OCI-LY7 (cell line): ENCODE data around the gene TBX20. TPM values are rescaled to one million over a fixed set of nuclear protein-coding genes. Genes with fewer than 3 reads are reported as not detected.

Experiments
- BruUV-seq: library from RNA; stranded (reverse); fragments of 400-500 nt; replicated peaks from 2 replicates; lab custom pipeline; 2021; lab: Mats Ljungman, UMichigan
- CTCF ChIA-PET: fragments of 300-600 bp; sonication (Branson Sonifier 250); formaldehyde crosslinking; loops from one replicate; lab custom pipeline; 2022; ENCODE audit warnings: antibody characterized with exemption; ENCODE audit not compliant: unreplicated experiment; lab: Charles Lee
- POLR2A ChIA-PET: fragments of 300-600 bp; sonication (Branson Sonifier 250); formaldehyde crosslinking; loops from one replicate; lab custom pipeline; 2022; ENCODE audit warnings: antibody characterized with exemption; lab: Charles Lee
- DNase-seq: peaks from one replicate; pipeline ENCODE4 v3.0.0-alpha.2; 2015; ENCODE audit warnings: low spot score
- H2AFZ ChIP-seq: fragments of 200-600 bp; sonication (generic), shearing (Covaris generic); 2 replicates; pipeline ENCODE4 v1.6.1; 2014; ENCODE audit warnings: mild to moderate bottlenecking, antibody characterized with exemption, low read length, moderate library complexity
- H3K27ac ChIP-seq: fragments of 200-600 bp; sonication (generic); 2 replicates; pipeline ENCODE4 v1.5.1; 2014; ENCODE audit warnings: mixed run types, low read depth, mild to moderate bottlenecking, moderate library complexity, low read length, inconsistent platforms; ENCODE audit not compliant: poor library complexity, severe bottlenecking
- H3K36me3 ChIP-seq: fragments of 200-600 bp; sonication (generic); 2 replicates; pipeline ENCODE4 v1.6.1; 2014; ENCODE audit warnings: mild to moderate bottlenecking, antibody characterized with exemption, low read length, moderate library complexity, mixed read lengths; ENCODE audit not compliant: insufficient read depth
- H3K4me1 ChIP-seq: fragments of 200-600 bp; sonication (generic); 2 replicates; pipeline ENCODE4 v1.5.1; 2014; ENCODE audit warnings: mild to moderate bottlenecking, low read length; ENCODE audit not compliant: insufficient read depth, poor library complexity, severe bottlenecking
- H3K4me2 ChIP-seq: fragments of 200-600 bp; sonication (generic); 2 replicates; pipeline ENCODE4 v1.6.1; 2014; ENCODE audit warnings: mild to moderate bottlenecking, low read length
- H3K4me3 ChIP-seq: fragments of 200-600 bp; sonication (generic); 2 replicates; pipeline ENCODE4 v1.5.1; 2014; ENCODE audit warnings: mild to moderate bottlenecking, low read depth, low read length; ENCODE audit not compliant: poor library complexity, severe bottlenecking
- H3K79me2 ChIP-seq: fragments of 200-600 bp; sonication (generic); 2 replicates; pipeline ENCODE4 v1.6.1; 2016; ENCODE audit warnings: low read depth, mild to moderate bottlenecking, low read length, moderate library complexity, mixed read lengths; ENCODE audit not compliant: insufficient read depth
- H3K9me2 ChIP-seq: fragments of 200-600 bp; sonication (generic); 2 replicates; pipeline ENCODE4 v1.6.1; 2016; ENCODE audit warnings: mild to moderate bottlenecking, low read length, mixed read lengths; ENCODE audit not compliant: insufficient read depth
- H3K9me3 ChIP-seq: fragments of 200-600 bp; sonication (generic); 2 replicates; pipeline ENCODE4 v1.6.1; 2014; ENCODE audit warnings: mild to moderate bottlenecking, mixed run types, low read length, mixed read lengths
- H4K20me1 ChIP-seq: fragments of 200-600 bp; sonication (generic); 2 replicates; pipeline ENCODE4 v1.6.1; 2014; ENCODE audit warnings: mild to moderate bottlenecking, antibody characterized with exemption, low read length, moderate library complexity, mixed read lengths; ENCODE audit not compliant: insufficient read depth
- EZH2phosphoT487 ChIP-seq: fragments of 200-600 bp; sonication (generic); IDR thresholded peaks from 2 replicates; pipeline ENCODE4 v1.6.1; 2018; ENCODE audit warnings: low read depth, borderline replicate concordance, mild to moderate bottlenecking, mixed run types, antibody characterized with exemption, low read length, moderate library complexity, mixed read lengths
- intact Hi-C: fragments of 100-400 bp; cut with micrococcal nuclease; formaldehyde crosslinking; loops from one replicate; pipeline ENCODE4 v1.10.0; 2022; ENCODE audit not compliant: unreplicated experiment
- total RNA-seq, 2 experiments: library from RNA; depleted of rRNA in 1 of 2; stranded (reverse); fragments of >200 nt in 1 of 2; shearing (Covaris generic) in 1 of 2; gene quantifications; 2 replicates each; pipeline ENCODE4 v1.2.3, GENCODE V29; 2014 to 2022
- TF ChIP-seq, protein P1 (sequence below): fragments of 200-600 bp; sonication (generic); conservative IDR thresholded peaks from 2 replicates; pipeline ENCODE4 v1.5.1; 2014; ENCODE audit warnings: mild to moderate bottlenecking, antibody characterized with exemption, low read length, moderate library complexity, mixed read lengths

TBX20 gene
- total RNA-seq, 2 experiments from 2014 or later: 2.6 to 6.0 TPM

DNA sequence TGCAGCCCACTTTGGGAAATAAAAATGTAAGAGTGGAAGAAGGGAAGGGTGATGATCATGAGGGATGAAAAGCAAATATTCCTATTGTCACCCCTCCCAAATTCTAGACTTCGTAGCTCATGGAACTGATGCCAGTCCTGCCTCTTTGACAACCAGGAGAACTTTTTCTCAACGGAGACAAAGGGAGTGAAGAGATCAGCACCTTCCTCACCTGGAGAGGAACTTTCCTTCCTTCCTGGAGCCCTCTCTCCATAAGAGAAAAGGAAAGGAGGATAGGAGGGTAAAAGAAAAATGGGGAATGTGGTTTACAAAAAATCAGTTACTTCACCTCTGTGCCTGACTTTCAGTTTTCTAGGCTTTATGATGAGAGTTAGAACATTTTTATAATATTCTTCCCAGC lies 3.4 kb downstream of the TBX20 start:
- Histone ChIP-seq H2AFZ (no peak overlapping the region), H3K79me2 (peaks cover 9% of the 10 kb centered on the region; the same call in 1 of the 2 replicates), H4K20me1 (no peaks in the 10 kb centered on the region), H3K4me2 (no peak overlapping the region), H3K9me3 (no peaks in the 10 kb centered on the region), H3K27ac (no peak overlapping the region), H3K4me3 (no peak overlapping the region), H3K9me2 (no peaks in the 10 kb centered on the region), H3K36me3 (no peaks in the 10 kb centered on the region), H3K4me1 (peaks cover 3% of the 10 kb centered on the region)
- intact Hi-C loops: loop anchor here (5.0 kb wide), 1 partner anchor 213 kb away; the partner anchor contains the start of gene DPY19L1
- no TSS peak for BruUV-seq
- ChIA-PET CTCF (no interaction called here), POLR2A (interaction anchor here (0.8 to 1.5 kb wide), 3 partner anchors 9 to 48 kb away, joined by 3 to 4 read pairs (median 3); no protein-coding TSS in a partner anchor)
- no peak for DNase-seq
- TF ChIP-seq, protein P1, sequence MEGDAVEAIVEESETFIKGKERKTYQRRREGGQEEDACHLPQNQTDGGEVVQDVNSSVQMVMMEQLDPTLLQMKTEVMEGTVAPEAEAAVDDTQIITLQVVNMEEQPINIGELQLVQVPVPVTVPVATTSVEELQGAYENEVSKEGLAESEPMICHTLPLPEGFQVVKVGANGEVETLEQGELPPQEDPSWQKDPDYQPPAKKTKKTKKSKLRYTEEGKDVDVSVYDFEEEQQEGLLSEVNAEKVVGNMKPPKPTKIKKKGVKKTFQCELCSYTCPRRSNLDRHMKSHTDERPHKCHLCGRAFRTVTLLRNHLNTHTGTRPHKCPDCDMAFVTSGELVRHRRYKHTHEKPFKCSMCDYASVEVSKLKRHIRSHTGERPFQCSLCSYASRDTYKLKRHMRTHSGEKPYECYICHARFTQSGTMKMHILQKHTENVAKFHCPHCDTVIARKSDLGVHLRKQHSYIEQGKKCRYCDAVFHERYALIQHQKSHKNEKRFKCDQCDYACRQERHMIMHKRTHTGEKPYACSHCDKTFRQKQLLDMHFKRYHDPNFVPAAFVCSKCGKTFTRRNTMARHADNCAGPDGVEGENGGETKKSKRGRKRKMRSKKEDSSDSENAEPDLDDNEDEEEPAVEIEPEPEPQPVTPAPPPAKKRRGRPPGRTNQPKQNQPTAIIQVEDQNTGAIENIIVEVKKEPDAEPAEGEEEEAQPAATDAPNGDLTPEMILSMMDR: no peak
- TF ChIP-seq EZH2phosphoT487: no peak

DNA sequence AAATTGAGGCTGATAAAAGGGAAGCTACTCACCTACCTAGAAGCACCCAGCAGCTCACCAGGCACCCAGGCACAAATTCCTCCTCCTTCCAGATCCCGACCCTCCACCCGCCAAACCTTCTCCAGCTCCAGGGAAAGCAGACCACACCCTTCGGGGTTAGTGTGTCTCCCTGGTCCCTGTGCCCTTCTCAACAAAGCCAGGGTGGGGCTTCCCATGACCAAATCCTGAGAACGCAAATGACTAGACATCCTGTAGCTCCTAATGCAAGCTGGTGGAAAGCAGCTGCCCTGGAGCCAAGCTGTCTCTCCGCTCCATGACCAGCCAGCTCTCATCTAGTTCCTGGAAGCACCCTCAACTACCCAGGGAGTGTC lies 4.4 kb downstream of the TBX20 start:
- Histone ChIP-seq H3K9me2 (no peaks in the 10 kb centered on the region), H2AFZ (no peak overlapping the region), H3K4me2 (no peak overlapping the region), H3K27ac (no peak overlapping the region), H4K20me1 (no peaks in the 10 kb centered on the region), H3K4me1 (peaks cover 3% of the 10 kb centered on the region), H3K4me3 (no peak overlapping the region), H3K9me3 (no peaks in the 10 kb centered on the region), H3K36me3 (no peaks in the 10 kb centered on the region), H3K79me2 (peaks cover 9% of the 10 kb centered on the region; the same call in 1 of the 2 replicates)
- DNase-seq: no peak
- ChIA-PET POLR2A (interaction anchor here (0.9 to 1.5 kb wide), 2 partner anchors 10 to 49 kb away, joined by 3 to 4 read pairs; no protein-coding TSS in a partner anchor), CTCF (interaction anchor here (0.6 to 1.2 kb wide), 3 partner anchors 19 to 374 kb away, joined by 3 read pairs; no protein-coding TSS in a partner anchor)
- no TSS peak for BruUV-seq
- intact Hi-C loops: no loop called here
- TF ChIP-seq, protein P1: no peak
- TF ChIP-seq EZH2phosphoT487: no peak
